Erythroblast (primary cell): ENCODE results near the gene TRAPPC12.

Source experiments
- GATA1 ChIP-seq: IDR thresholded peaks from 2 replicates; pipeline ENCODE4 v1.6.1; 2011; ENCODE audit warnings: low read depth, mild to moderate bottlenecking, control low read depth, low read length, moderate library complexity
- POLR2A ChIP-seq: IDR thresholded peaks from 2 replicates; pipeline ENCODE4 v1.6.1; 2011; ENCODE audit warnings: mild to moderate bottlenecking, low read length

- no peak for TF ChIP-seq POLR2A
- TF ChIP-seq GATA1: no peak
These were observed 91.6 kb downstream of the TRAPPC12 start for GRCh38 chr2:3470856-3471737.
